GM19240 (cell line): Measurements from ENCODE around the gene PCNA.

Source experiments
- DNase-seq: peaks from one replicate; pipeline ENCODE4 v3.0.0; 2011; ENCODE audit warnings: low spot score; ENCODE audit not compliant: insufficient read length

Gene PCNA

DNA sequence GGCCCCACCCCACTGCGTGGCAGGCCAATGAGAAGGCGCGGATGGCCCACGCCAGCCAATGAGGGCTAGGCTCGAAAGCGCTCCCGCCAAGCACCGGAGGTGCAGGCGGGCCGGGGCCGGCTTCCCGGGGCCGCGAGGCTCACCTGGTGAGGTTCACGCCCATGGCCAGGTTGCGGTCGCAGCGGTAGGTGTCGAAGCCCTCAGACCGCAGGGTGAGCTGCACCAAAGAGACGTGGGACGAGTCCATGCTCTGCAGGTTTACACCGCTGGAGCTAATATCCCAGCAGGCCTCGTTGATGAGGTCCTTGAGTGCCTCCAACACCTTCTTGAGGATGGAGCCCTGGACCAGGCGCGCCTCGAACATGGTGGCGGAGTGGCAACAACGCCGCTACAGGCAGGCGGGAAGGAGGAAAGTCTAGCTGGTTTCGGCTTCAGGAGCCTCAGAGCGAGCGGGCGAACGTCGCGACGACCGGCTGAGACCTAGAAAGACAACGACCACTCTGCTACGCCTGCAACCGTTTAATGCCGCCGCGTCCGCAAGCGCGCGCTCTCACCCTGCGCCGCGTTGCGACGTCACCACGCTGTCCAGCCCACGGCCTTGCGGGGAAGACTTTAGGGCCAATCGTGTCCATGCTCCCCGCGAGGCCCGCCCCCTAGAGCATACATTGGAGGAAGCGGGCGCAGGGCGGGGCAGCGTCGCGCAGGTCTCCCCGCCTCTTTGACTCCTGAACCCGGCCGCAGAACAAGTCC is at the start of gene PCNA:
Gene PCNA, minus strand, starts transcription at position 524 of the 750 bp plus-strand sequence. Its CDS starts 160 bp downstream, at position 364.
- peak; percentile 71 for DNase-seq

DNA sequence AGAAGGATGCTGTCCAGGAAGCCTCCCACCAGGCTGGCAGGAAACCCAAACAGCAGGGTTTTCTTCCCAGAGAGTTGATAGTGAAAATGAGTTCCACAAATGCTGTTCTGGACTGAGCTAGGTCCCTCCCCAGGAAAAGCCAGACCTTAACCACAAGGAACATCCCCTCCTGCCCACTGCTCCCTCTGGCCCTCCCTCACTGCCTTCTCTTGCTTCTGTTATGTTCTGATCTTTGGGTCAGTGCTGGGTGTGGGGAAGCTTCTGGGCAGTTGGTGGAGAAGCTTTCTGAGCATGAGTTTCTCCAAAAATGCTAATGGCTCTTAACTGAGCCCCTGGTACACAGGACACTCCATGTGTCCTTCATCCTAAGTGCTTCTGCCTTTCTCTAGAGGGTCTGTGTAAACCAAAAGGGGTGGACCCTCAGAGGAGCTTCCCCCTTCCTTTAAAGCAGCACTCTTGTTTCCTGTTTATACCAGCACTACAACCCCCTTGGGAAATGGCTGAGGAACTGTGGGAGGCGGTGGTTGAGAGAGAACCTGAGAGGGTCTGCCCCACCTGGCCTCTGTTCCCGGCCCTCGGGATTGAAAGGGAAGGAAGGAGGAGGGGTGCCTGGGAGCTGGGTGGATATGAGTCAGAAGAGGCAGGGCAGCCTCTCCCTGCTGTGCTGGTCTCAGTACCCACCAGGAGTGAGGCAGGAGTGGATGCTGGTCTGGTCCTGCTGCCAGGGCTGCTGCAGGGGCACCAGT is 49.1 kb upstream of the PCNA start:
- DNase-seq, result no peak

DNA sequence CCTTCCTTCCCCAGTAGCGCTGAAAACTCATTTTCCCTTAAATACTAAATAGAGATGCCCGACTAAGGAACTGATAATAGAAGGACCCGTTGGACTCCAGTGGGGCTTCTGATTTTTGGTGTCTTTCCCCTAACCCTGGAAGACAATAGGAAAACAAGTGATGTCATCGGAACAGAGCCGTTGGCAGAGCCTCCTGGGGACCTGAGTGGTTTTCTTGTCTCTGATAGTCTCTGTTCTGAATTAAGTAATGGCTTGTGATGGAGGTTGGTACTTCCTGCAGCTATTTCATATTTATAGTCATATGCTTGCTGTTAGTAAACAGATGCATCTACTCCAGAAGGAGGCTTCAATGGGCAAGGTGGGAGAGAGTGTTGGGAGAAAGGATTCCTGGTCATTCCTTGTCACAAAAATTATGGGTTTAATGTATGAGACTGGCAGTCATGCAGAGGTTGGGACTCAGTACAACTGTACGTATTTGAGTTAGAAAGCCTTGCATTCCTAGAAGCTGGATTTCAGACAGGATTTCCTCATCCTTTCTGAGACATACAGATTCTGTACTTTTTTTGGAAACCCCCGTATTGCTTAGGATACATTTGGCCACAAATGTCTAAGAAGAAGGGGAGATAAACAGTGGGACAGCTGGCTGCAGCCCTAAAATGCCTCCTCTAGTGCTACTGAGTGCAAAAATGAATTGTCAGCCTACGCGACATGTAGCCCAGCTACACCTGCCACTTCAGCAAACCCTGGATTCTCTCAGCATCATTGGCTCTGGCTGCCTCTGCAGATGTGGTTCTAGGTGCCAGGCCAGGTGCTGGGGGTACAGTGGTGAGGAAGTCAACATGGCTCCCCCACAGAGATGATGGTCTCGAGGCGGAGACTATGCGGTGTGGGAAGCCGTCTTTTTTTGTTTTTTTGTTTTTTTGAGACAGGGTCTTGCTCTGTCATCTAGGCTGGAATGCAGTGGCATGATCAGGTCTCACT is 45.2 kb upstream of the PCNA start:
- DNase-seq, result no peak

DNA sequence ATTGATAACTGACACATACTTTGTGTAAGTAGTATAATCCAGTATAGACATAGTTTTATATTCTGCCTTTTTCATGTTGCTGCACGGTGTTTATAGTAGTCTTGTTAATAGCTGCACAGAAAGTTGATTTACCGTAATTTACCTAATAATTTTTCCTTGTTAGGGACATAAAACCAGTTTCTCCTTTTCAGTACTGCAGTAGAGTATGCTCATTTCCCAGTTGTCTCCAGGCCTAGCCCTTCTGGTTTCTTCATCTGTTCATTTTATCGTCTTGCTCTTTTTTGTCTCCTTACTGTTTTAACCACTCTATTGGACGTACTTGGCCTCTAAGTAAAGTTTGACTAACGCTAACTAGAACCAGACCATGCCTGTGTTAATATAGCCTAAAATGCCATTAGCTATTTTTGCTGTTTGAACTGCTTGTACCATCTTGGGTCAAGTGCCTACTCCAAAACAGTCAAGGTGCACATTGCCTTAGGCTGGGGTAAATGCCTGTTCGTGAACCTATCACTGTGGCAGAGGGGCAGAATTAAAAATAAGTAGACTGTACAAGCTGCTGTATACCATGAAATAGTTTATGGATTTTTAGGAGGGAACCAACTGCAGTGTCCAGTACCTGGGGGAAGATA is 41.9 kb upstream of the PCNA start:
- no peak for DNase-seq

DNA sequence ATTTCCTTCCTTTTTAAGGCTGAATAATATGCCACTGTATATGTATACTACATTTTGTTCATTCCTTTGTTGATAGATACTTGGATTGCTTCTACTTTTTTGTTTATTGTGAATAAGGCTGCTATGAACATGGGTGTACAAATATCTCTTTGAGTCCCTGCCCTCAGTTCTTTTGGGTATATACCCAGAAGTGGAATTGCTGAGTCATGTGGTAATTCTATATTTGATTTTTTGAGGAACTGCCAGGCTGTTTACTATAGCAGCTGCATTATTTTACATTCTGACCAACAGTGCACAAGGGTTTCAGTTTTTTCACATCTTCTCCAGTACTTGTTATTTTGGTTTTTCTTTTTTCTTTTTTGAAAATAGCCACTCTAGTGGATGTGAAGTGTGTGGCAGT is 41.1 kb upstream of the PCNA start:
- no peak for DNase-seq

DNA sequence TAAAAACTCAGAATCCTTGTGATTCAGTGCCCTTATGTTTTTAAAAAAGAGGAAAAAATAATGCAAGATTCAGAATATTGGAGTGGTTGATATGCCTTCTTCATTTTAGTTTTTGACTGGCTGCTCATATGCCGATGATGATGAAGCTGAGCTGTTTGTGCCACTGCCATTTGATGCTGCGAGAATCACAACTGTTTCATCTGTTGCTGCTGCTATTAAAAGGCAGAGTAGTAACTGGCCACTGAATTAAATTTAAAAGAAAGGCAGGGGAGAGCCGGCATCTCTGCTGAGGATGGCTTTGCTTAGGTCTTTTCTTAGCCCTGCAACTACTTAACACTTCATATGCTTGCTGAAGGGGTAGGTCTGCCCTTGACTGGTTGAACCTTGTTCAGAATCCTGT is 40.2 kb upstream of the PCNA start:
- DNase-seq, result no peak

DNA sequence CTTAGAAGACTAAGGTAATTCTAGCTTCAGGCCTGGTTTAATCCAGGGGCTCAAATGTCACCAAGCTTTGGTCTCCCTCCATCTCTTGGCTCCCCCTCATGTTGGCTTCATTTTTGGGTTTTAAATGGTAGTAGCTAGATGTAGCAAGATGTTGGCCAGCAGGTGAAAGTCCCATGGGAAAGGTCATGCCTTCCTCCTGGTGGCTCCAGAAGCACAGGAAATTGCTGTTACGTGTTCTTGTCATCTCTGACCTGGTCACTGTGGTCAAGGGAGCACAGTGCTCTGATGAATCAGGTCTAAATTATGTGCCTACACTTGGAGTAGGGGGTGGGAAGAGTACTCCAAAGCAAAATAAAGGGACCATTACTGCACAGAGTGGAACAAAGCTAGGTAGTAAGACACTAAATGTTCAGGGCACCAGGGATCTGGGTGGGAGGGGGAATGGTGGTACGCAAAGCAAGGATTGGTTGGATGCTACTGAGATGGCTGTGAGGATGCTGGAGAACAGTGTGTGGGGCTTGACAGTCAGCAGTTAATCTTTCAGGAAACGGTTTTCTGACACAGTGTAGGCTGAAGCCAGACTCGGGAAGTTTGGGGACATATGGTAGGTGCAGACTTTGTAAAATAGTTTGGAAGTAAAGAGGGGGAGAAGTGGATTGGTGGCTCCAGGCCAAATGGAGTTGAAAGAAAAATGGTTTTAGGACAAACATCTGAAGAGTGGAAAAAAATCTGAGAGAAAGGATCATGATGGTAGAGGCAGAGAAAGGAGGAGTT is 37.1 kb upstream of the PCNA start:
- no peak for DNase-seq

DNA sequence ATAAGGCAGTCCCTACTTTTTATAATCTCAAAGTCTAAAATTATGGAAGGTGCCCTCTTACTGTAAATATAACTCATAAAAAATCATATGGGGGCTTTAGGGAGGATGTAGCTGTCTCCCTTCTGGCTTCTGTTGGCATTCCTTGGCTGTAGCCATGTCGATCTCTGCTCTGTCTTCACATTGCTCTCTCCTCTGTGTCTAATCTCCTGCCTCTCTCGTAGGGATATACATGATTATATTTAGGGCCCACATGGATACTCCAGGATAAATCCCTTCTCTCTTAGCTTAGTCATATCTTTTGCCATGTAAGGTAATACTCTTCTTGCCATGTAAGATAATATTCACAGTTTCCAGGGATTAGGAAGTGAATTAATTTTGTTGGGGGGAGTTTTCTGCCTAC is 35.6 kb upstream of the PCNA start:
- DNase-seq, result no peak

DNA sequence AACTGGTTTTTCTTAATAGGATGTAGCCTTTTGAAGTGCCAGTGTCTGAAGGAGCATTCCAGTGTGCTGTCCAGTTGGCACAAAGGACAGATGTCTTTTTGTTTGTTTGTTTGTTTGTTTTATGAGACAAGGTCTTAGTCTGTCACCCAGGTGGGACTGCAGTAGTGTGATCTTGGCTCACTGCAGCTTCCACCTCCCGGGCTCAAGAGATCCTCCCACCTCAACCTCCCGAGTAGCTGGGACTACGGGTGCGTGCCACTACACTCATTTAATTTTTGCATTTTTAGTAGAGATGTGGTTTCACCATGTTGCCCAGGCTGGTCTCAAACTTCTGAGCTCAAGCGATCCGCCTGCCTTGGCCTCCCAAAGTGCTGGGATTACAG is 34.8 kb upstream of the PCNA start:
- DNase-seq, result no peak

DNA sequence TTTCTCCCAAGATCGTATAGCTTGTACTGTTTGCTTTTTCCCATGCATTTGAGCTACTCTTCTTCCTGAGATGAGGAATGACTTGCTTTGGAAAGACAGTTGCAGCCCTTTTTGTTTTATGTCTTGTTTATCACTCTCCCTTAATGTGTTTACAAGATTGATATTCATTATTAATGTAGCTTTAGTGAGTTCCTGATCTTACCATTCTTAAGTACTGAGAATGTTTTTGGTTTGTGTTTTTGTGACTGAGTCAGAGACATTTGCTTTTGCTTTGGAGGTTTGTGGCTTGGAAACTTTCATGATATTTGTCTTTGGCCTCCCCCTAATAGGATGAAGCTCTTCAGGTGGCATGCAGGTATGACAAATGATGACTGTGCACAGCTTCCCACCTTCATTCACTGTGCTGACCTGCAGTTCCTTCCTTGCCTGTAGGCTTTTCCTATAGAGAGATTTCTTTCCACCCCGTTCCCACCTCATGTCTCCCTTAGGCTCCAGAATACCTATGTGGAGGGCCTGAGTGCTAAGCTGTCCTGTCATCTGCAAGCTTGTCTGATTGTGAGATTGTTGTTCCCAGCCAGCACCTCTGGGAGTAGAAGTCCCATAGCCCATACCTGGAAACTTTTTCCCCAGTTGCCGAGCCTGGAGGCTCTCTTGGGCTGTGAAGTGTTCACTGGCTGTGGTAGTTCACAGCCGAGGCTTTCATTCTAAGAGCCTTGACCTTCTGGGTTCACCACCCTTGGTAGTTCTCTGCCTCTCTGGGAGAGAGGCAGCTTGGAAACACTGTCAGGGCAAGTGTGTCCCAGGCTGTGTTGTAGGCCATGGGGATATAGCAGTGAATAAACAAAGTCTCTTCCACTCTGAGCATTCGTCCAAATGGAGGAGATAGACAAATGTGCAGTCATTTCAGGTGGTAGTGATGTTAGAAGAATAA is 34.1 kb upstream of the PCNA start:
- DNase-seq, result no peak

DNA sequence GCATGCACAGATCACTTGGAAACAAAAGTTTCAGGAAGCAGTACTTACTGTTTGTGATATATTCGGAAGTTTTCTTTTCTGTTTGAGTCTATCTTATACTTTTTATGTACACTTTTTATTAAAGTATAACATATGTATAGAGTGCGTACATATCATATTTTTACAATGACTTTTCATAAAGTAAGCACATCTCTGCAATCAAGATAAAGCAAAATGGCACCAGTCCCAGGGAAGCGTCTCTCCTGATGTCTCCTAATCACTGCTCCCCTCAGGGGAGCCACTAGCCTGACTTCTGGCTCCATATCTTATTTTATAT is 33.4 kb upstream of the PCNA start:
- no peak for DNase-seq

DNA sequence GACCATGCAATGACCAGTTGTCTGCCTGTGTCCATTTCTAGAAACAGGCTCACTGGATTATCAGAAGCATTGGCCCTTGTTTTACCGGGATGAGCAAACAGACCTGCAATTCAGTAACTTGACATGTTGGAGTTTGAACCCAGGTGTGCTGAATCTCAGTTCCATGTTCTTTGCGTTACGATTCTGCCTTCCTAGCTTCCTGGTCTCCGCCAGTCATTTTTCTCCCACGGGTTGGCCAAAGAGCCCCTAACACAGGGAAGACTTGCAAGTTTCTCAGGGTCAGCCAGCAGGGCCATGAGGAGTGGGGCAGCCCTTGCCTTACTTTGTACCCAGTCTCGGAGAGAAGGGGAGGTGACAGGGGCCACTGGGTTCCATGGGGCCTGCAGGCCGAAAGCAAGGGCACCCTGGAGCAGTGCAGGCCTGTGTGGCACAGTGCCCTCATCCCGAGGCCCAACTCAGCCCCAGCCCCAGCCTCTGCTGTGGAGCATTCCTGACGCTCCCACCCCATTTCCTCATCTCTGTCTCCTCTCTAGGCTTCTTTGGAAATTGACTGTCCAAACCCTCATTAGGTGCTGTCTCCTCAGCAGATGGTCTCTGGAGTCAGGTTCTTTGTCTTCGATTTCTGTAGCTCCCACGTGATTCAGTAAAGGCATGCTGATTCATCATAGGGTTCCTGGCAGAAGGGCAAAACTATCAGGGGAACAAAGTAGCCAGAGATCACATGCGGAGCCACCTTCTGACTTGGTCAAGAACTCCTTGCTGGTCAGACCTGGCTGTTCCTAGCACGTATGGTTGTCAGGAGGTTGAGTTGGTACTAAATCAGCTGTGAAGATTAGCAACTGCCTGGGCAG is 30.7 kb upstream of the PCNA start:
- no peak for DNase-seq

DNA sequence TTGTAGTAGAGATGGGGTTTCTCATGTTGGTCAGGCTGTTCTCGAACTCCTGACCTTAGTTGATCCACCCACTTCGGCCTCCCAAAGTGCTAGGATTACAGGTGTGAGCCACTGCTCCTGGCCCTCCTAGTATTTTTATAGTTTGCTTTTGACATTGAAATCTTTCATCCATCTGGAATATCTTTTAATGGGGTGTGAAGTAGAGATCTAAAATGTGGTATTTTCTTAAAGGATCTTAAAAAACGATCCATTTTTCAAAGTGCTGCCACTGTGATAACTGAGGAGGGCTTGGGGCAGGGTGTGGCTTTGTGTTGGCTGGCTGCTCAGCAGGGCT is 30.1 kb upstream of the PCNA start:
- no peak for DNase-seq

DNA sequence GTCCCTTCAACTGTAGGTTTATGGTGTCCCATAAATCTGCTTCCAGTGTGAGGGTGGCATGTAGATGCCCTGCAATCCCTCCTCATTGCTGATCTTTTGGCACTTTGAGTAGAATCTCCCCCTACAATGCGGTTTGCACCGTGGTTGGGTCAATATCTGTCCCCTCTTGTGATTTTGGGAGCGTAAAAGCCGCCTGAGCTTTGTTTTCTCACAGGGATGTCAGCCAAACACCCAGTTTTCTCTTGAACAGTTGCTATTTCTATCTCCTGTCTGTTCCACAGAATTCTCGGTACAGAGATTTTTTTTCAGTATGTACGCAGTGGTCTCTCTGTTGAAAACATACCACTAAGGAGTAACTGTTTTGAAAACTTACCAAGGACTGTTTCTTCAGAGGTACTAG is 28.8 kb upstream of the PCNA start:
- DNase-seq, result no peak

DNA sequence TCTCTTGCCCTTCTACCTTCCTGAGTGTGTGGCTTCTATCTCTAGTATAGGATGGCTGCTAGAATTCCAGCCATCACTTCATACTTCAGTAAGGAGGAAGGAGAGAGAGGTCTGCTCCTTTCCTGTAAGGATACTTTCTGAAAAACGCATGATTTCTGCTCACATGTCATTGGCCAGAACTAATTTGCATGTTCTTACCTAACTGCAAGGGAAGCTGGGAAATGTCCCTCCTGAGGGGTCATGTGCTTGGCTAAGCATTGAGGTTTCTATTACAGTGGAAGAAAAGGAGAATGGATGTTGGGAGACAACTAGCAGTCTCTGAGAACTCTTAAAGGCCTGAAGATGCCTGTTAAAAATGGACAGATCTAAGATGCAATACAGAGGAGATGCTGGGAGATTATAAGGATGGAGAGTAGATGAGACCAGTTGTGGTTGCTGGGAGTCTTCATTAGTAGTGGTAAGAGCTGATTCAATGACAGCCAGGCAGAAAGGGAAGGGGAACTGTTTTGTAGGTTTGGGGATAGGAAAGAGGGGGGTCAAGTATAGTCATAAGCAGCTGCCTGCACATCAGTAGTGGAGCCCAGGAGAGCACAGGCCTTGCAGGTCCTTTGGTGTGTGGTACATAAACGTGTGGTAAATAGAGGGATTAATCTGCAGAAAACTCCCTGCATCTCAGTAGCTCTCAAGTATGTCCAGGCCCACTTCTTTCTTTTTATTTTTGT is 27.3 kb upstream of the PCNA start:
- no peak for DNase-seq

DNA sequence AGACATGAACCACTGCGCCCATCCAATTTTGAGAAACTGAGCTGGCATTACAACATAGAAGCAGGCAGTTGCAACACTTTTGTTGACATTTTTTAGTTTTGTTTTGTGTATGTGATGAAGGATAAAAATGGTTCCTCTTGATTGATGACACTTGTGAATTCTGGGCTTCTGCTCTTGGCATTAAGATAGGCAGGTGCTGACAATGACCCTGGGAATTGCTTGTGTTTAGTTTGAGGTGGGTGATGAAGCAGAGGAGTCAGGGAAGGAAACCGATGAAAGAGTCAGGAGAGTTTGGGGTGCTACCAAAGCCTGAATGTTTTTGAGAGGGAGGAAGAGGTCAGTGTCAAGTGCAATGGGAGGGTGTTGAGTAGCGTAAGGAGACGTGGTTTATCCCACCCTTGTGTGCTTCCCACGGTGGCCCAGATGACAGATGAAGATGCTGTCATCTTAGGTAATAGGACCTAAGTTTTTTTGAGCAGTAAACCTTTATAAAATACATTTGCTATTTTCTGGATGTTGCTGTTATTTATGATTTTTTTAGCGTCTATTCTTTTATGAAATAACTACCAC is 26.4 kb upstream of the PCNA start:
- DNase-seq, result no peak

DNA sequence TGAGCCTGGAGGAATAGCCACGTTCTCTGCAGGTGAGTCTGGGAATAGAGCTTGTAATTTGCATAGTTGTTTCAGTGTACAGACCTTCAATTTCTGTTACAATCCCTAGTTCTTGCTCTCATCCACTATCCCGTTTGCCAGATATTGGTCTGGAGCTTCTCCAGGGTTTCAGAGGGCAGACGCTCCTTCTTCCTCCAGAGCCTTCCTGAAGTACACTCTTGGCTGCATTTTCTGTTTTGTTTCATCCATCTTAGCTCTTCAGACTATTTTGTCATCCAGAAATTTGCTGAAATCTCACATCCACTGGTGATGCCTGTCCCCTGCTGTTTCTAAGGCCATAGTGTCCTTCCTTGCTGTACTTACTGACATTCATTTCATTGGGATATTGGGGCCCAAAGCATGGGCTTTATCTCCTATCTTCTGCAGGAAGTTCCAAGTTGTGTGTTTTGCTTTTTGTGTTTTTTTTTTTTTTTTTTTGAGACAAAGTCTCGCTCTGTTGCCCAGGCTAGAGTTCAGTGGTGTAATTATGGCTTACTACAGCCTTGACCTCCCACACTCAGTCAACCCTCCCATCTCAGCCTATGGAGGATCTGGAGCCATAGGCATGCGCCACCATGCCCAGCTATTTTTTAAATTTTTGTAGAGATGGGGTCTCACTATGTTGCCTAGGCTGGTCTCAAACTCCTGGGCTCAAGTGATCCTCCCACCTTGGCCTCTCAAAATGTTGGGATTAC is 25.8 kb upstream of the PCNA start:
- no peak for DNase-seq
